Activated T-helper 2 cell treated with anti-CD3 and anti-CD28 coated beads, Interferon-gamma antibody, Interleukin-2, Interleukin-4, amounts not matched to agents 10 μg/mL and 5 μg/mL and 100 μg/mL, durations not matched to agents 14 hours and 24 hours and 36 hours (primary cell): ENCODE measurements around the gene CCDC87. TPM values are rescaled to one million over a fixed set of nuclear protein-coding genes. Genes with fewer than 3 reads are reported as not detected.

Experiments
- DNase-seq: peaks from one replicate; pipeline ENCODE4 v3.0.0; 2021; ENCODE audit warnings: low spot score
- H3K27ac Mint-ChIP-seq: one replicate; pipeline ENCODE4 v1.8.0; 2021; ENCODE audit warnings: mixed read lengths
- H3K27me3 Mint-ChIP-seq: one replicate; pipeline ENCODE4 v1.8.0; 2021; ENCODE audit warnings: low read depth, mixed read lengths
- H3K36me3 Mint-ChIP-seq: one replicate; pipeline ENCODE4 v1.8.0; 2021; ENCODE audit warnings: low read depth, mixed read lengths
- H3K4me1 Mint-ChIP-seq: one replicate; pipeline ENCODE4 v1.8.0; 2021; ENCODE audit warnings: low read depth, mixed read lengths
- H3K4me3 Mint-ChIP-seq: one replicate; pipeline ENCODE4 v1.8.0; 2021; ENCODE audit warnings: low read depth, mild to moderate bottlenecking, moderate library complexity, mixed read lengths
- H3K9me3 Mint-ChIP-seq: one replicate; pipeline ENCODE4 v1.8.0; 2021; ENCODE audit warnings: mixed read lengths
- intact Hi-C: fragments of 100-400 bp; cut with micrococcal nuclease; formaldehyde crosslinking; loops from one replicate; pipeline ENCODE4 v1.15.1; 2023
- total RNA-seq: library from RNA; stranded (reverse); gene quantifications from 2 replicates; pipeline ENCODE4 v1.2.3, GENCODE V29; 2022

Gene CCDC87
- total RNA-seq, 1 donor from 2014 or later = 0.09 TPM

- H3K4me3 Mint-ChIP-seq = no peak overlapping the region
- DNase-seq = no peak
- H3K27ac Mint-ChIP-seq = no peak overlapping the region
- peaks cover 2% of the 10 kb centered on the region for H3K4me1 Mint-ChIP-seq
- no peaks in the 10 kb centered on the region for H3K36me3 Mint-ChIP-seq
- intact Hi-C loops = loop anchor here (10.0 kb wide), 1 partner anchor 270 kb away; no protein-coding TSS in a partner anchor
- H3K9me3 Mint-ChIP-seq = no peaks in the 10 kb centered on the region
- H3K27me3 Mint-ChIP-seq = peaks cover 16% of the 10 kb centered on the region
These were observed 27.9 kb downstream of the CCDC87 start for GRCh38 chr11:66564984-66565383.

- no peaks in the 10 kb centered on the region for H3K36me3 Mint-ChIP-seq
- H3K27ac Mint-ChIP-seq = no peak overlapping the region
- intact Hi-C loops = loop anchor here (10.0 kb wide), 1 partner anchor 270 kb away; no protein-coding TSS in a partner anchor
- peaks cover 2% of the 10 kb centered on the region for H3K4me1 Mint-ChIP-seq
- no peaks in the 10 kb centered on the region for H3K9me3 Mint-ChIP-seq
- H3K4me3 Mint-ChIP-seq = no peak overlapping the region
- peaks cover 15% of the 10 kb centered on the region for H3K27me3 Mint-ChIP-seq
- DNase-seq = no peak
These were observed 28.3 kb downstream of the CCDC87 start for GRCh38 chr11:66564538-66564937.

- intact Hi-C loops = loop anchor here (10.0 kb wide), 1 partner anchor 271 kb away; no protein-coding TSS in a partner anchor
- Mint-ChIP-seq H3K9me3 (no peaks in the 10 kb centered on the region), H3K4me1 (peaks cover 2% of the 10 kb centered on the region), H3K36me3 (no peaks in the 10 kb centered on the region), H3K4me3 (no peak overlapping the region), H3K27ac (no peak overlapping the region), H3K27me3 (peaks cover 16% of the 10 kb centered on the region)
- no peak for DNase-seq
These were observed 29.0 kb downstream of the CCDC87 start for GRCh38 chr11:66563832-66564231.

GRCh38 chr11:66562907-66563583, 29.8 kb downstream of the CCDC87 start:
- peaks cover 15% of the 10 kb centered on the region for H3K27me3 Mint-ChIP-seq
- intact Hi-C loops = loop anchor here (10.0 kb wide), 1 partner anchor 272 kb away; no protein-coding TSS in a partner anchor

GRCh38 chr11:66562275-66562674, 30.6 kb downstream of the CCDC87 start:
- H3K4me3 Mint-ChIP-seq = no peak overlapping the region
- no peak for DNase-seq
- H3K4me1 Mint-ChIP-seq = no peaks in the 10 kb centered on the region
- H3K27me3 Mint-ChIP-seq = peaks cover 13% of the 10 kb centered on the region
- intact Hi-C loops = loop anchor here (10.0 kb wide), 1 partner anchor 273 kb away; no protein-coding TSS in a partner anchor
- H3K9me3 Mint-ChIP-seq = no peaks in the 10 kb centered on the region
- no peaks in the 10 kb centered on the region for H3K36me3 Mint-ChIP-seq
- no peak overlapping the region for H3K27ac Mint-ChIP-seq

More at GRCh38 chr11:66562907-66563583, 29.8 kb downstream of the CCDC87 start:
- Mint-ChIP-seq H3K9me3 (no peaks in the 10 kb centered on the region), H3K4me3 (no peak overlapping the region), H3K4me1 (no peaks in the 10 kb centered on the region), H3K27ac (no peak overlapping the region), H3K36me3 (no peaks in the 10 kb centered on the region)
- no peak for DNase-seq

- H3K27me3 Mint-ChIP-seq = peaks cover 12% of the 10 kb centered on the region
- H3K9me3 Mint-ChIP-seq = no peaks in the 10 kb centered on the region
- no peaks in the 10 kb centered on the region for H3K36me3 Mint-ChIP-seq
- intact Hi-C loops = loop anchor here (10.0 kb wide), 1 partner anchor 273 kb away; no protein-coding TSS in a partner anchor
- H3K27ac Mint-ChIP-seq = no peak overlapping the region
- DNase-seq = no peak
- H3K4me1 Mint-ChIP-seq = no peaks in the 10 kb centered on the region
- no peak overlapping the region for H3K4me3 Mint-ChIP-seq
These were observed 31.0 kb downstream of the CCDC87 start for GRCh38 chr11:66561975-66562248.

GRCh38 chr11:66561178-66561974, 31.5 kb downstream of the CCDC87 start:
- H3K4me3 Mint-ChIP-seq = no peak overlapping the region
- H3K27ac Mint-ChIP-seq = no peak overlapping the region
- H3K27me3 Mint-ChIP-seq = peaks cover 10% of the 10 kb centered on the region
- intact Hi-C loops = loop anchor here (10.0 kb wide), 1 partner anchor 273 kb away; no protein-coding TSS in a partner anchor
- no peaks in the 10 kb centered on the region for H3K9me3 Mint-ChIP-seq
- no peaks in the 10 kb centered on the region for H3K36me3 Mint-ChIP-seq
- H3K4me1 Mint-ChIP-seq = no peaks in the 10 kb centered on the region
- no peak for DNase-seq

GRCh38 chr11:66559866-66560676, 32.8 kb downstream of the CCDC87 start:
- Mint-ChIP-seq H3K27me3 (peaks cover 6% of the 10 kb centered on the region), H3K9me3 (no peaks in the 10 kb centered on the region), H3K27ac (no peak overlapping the region), H3K36me3 (no peaks in the 10 kb centered on the region), H3K4me3 (no peak overlapping the region), H3K4me1 (no peaks in the 10 kb centered on the region)
- intact Hi-C loops = loop anchor here (10.0 kb wide), 1 partner anchor 275 kb away; no protein-coding TSS in a partner anchor
- no peak for DNase-seq

- H3K4me3 Mint-ChIP-seq = no peak overlapping the region
- intact Hi-C loops = no loop called here
- DNase-seq = no peak
- H3K27ac Mint-ChIP-seq = no peak overlapping the region
- H3K36me3 Mint-ChIP-seq = no peaks in the 10 kb centered on the region
- H3K4me1 Mint-ChIP-seq = no peaks in the 10 kb centered on the region
- H3K27me3 Mint-ChIP-seq = peaks cover 6% of the 10 kb centered on the region
- H3K9me3 Mint-ChIP-seq = no peaks in the 10 kb centered on the region
These were observed 33.6 kb downstream of the CCDC87 start for GRCh38 chr11:66559142-66559865.

- Mint-ChIP-seq H3K4me3 (no peak overlapping the region), H3K27me3 (peaks cover 6% of the 10 kb centered on the region), H3K9me3 (no peaks in the 10 kb centered on the region), H3K4me1 (no peaks in the 10 kb centered on the region), H3K36me3 (no peaks in the 10 kb centered on the region), H3K27ac (no peak overlapping the region)
- no peak for DNase-seq
- intact Hi-C loops = no loop called here
These were observed 35.0 kb downstream of the CCDC87 start for GRCh38 chr11:66557733-66558326.

GRCh38 chr11:66556086-66556485, 36.8 kb downstream of the CCDC87 start:
- Mint-ChIP-seq H3K4me3 (no peak overlapping the region), H3K4me1 (no peaks in the 10 kb centered on the region), H3K9me3 (no peaks in the 10 kb centered on the region), H3K36me3 (no peaks in the 10 kb centered on the region), H3K27ac (no peak overlapping the region), H3K27me3 (peaks cover 6% of the 10 kb centered on the region)
- no peak for DNase-seq
- intact Hi-C loops = no loop called here

GRCh38 chr11:66555416-66555815, 37.4 kb downstream of the CCDC87 start:
- H3K4me3 Mint-ChIP-seq = no peak overlapping the region
- H3K27me3 Mint-ChIP-seq = peaks cover 6% of the 10 kb centered on the region
- DNase-seq = no peak

More at GRCh38 chr11:66555416-66555815, 37.4 kb downstream of the CCDC87 start:
- Mint-ChIP-seq H3K36me3 (no peaks in the 10 kb centered on the region), H3K27ac (no peak overlapping the region), H3K4me1 (no peaks in the 10 kb centered on the region), H3K9me3 (no peaks in the 10 kb centered on the region)
- intact Hi-C loops = no loop called here
